Measurements from ENCODE around the gene ANO5.

ANO5 gene, protein sequence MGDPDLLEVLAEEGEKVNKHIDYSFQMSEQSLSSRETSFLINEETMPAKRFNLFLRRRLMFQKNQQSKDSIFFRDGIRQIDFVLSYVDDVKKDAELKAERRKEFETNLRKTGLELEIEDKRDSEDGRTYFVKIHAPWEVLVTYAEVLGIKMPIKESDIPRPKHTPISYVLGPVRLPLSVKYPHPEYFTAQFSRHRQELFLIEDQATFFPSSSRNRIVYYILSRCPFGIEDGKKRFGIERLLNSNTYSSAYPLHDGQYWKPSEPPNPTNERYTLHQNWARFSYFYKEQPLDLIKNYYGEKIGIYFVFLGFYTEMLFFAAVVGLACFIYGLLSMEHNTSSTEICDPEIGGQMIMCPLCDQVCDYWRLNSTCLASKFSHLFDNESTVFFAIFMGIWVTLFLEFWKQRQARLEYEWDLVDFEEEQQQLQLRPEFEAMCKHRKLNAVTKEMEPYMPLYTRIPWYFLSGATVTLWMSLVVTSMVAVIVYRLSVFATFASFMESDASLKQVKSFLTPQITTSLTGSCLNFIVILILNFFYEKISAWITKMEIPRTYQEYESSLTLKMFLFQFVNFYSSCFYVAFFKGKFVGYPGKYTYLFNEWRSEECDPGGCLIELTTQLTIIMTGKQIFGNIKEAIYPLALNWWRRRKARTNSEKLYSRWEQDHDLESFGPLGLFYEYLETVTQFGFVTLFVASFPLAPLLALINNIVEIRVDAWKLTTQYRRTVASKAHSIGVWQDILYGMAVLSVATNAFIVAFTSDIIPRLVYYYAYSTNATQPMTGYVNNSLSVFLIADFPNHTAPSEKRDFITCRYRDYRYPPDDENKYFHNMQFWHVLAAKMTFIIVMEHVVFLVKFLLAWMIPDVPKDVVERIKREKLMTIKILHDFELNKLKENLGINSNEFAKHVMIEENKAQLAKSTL
- total RNA-seq: 1.2 to 1.6 reads per million in 2 donors

DNA sequence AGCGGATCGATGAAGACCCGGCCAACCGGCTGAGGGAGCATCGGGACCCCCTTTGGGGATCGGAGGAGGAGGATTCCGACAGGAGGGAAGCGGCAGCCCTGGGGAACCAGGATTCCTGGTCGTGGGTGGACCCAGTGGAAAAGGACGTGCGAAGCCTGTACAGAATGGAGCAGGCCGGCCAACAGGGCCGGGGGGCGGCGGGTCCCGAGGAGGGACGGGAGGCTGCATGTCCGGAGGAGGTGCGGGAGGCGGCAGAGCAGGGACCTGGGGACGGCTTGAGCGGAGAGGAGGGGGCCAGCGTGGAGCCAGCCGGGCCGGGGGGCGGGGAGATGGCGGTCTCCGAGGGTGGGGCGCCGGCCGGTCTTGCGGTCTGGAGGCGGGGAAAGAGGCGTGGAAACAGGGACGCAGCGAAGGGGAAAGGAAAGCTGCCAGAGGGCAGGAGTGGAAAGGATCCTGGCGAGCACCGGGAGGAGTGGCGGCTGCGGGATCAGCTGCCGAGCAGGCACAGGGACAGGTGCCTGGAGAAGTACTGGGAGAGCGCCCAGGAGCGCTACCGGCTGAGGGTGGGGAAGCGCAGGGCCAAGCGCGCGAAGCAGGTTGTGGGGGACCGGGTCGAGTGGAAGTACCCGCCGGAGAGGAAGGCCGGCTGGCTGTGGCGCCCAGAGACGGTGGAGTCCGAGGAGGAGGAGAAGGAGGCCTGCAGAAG is at the start of gene ANO5:
Gene ANO5 (plus strand): TSS at position 444 of the 706 bp plus-strand sequence. CDS start 408 bp downstream, outside the sequence.
- DNase-seq: peak; percentile 10

DNA sequence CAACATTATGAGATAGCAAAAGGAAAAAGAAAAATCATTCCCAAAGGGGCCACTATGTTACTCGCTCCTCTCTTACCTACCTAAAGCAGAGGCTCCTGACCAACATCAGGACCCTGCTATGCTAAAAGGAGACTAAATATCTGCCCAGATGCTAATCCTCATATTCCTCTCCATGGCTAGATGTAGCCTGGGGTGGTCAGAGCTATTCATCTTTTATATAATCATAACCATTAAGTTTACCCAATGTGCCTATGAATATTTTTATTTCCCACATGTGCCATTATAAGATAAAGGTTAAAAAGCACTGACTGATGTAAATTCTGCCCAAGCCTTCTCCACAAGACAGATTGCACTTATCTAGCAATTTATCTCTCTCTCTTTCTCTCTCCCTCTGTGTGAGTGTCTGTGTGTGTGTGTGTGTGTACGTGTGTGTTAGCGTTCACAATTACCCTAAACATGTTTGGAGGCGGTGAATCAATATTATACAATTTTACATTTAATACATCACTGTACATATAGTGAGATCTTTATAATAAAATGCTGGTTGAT is 41.2 kb upstream of the ANO5 start:
- no peak for DNase-seq

DNA sequence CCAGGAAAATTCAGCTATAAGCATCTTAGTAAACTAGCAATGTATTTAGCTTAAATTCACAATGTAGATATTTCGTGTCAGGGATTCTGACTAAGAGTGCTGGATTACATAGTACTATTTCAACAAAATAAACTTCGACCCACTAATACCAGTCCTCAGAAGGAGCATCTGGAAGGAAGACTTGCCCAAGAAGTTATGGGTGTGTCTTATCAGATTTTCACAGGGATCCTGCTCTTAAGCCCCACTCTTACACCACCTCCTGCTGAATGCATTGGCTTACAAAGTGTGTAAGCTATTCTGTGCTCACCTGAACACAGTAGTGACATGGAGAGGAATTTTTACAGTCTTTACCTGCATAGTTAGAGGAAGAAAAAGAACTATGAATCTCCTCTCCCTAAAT is 35.4 kb upstream of the ANO5 start:
- DNase-seq: no peak

DNA sequence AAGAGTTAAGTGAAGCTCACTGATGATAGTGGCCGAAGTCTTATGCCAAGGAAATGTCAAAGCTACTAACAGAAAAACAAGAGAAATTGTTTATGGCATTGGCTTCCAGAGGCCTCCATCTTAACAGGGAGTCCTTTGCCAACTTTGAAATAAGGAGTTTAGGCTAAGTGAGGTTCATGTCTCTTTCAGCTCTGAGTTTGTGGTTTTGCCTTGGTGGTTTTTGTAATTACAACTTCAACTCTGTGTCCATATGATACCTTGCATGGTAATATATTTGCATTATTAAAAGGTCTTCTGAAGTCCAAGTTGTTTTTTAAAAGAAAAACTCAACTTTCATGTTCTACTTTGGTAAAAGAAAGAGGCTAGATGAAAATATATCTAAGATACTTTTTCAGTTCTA is 31.4 kb upstream of the ANO5 start:
- no peak for DNase-seq

DNA sequence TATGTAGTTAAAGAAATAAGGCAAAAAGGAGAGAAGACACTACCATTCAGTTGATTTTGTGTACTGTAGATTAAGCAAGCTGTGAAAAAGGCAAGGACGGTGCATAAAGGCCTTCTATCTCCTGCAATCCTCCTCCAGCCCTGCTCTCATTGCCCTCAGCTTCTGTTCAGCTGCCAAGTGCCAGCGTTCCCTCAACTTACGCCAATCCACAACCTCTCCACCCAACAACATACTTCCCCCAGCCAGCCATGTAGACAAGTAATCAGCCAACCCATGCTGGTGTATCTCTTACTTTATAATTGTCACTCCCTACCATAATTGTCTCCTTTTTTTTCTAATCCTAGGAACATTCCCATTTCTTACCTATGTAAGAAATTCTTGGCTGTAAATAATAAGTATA is 30.1 kb upstream of the ANO5 start:
- no peak for DNase-seq

DNA sequence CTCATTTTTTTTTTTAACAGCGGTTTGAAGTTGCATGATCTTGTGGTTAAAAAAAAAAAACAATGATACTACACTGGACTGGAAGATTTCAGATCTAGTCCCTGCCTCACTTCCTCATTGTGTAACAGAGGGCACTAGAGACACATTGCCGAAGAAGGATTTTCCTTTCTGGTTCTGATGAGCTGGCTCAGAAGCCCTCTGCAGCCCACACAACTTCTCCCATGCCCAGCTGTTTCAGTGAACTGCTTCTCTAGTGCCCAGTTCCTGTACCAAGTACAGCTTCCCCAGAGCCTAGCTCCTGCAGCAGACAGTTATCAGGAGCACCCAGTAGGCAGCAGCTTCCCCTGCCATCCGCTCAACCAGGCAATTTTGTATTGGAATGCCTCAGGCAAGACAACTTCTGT is 29.5 kb upstream of the ANO5 start:
- DNase-seq: no peak

DNA sequence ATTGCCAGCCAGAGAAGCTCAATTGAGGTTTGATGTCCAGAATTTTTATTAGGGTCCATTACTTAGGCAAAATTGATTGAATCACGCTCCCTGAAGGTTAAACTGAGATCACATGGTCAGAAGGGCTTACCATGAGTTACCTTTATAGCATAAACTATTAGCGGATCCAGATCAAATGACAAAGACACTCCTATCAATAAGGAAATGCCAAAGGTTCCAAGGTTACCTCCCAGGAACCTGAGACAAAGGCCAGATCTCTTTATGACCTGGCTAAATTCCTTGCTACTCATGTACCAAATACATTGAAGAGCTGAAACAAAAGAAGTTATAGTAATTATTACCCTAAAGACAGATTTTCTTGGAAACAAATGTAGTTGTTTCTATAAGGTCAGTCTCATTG is 27.8 kb upstream of the ANO5 start:
- no peak for DNase-seq

DNA sequence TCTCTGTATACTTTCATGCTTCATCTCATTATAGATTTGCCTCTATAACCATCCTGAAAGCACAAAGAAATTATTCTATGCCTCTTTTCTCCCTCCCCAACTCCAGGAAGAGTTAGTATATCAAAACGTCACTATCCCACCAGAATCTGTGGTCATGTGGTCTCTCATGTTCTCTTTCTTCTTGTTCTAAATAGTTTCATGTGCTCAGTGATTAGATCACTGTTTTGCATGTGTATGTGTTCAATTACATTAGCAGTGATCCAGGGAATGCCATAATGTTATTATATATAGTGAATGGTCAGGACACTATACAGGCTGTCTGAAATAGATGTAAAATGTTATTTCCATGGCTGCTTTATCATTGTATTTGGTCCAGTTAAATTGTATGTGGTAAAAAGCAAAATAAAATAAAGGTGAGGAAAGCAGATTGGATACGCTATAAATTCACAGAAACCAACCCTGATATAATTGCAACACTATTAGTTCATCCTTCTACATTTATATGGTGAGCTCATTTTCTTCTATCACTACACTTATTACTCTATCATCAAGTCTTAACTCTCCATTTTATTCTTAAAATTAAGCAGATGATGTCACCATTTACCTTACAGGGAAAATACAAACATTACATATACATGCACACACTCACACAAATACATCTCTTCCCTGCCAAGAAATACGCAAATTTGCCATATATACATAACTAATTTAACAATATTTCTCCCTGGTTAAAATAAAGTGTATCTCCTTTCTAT is 26.9 kb upstream of the ANO5 start:
- DNase-seq: no peak

DNA sequence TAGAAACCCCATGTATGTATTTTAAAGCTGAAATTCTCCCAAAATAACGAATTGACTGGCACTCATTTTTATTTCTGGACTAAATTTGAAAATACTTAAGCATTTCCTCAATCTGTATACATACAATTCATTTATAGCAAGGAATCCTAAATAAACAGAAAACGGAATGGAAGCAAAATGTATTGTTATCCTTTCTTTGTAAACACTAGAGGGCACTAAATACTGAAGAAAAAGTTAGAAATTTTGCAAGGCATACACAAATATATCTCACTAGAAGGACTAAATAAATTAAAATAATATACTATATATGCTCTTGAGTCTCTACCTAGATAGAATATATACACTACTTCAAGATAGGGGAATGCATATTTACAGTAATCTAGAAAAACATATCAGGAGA is 23.1 kb upstream of the ANO5 start:
- no peak for DNase-seq

DNA sequence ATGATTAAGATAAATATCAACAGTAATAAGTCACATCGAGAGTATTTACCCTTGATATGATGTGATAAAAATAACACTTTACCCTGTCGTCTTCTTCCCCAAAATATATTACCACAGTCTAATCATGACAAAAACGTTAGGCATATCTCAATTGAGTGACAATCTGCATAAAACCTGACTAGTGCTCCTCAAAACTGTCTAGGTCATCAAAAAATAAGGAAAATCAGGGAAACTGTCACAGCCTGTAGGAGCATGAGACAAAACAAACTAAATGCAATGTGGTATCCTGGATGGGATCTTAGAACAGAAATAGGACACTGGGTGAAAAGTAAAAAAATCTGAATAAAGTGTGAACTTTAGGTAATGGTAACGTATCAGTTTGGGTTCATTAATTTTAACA is 19.4 kb upstream of the ANO5 start:
- no peak for DNase-seq

DNA sequence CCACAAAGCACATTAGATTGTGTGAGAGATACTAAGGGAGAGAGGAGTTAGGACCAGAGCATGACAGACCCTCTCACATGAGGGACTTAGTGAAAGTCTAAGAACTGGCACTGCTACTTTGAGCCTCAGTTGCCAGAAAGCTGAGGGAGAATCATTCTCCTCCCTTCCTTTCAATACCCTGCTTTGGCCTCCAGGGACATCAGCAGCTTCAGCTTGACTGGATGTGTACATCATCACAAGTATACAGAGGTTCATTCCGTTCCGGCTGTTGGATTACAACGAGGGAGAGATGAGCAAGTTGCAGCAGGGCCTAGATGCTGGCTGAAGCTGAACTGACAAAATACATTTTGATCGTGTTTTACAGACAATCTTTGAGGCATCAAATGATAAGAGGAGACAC is 15.7 kb upstream of the ANO5 start:
- no peak for DNase-seq

DNA sequence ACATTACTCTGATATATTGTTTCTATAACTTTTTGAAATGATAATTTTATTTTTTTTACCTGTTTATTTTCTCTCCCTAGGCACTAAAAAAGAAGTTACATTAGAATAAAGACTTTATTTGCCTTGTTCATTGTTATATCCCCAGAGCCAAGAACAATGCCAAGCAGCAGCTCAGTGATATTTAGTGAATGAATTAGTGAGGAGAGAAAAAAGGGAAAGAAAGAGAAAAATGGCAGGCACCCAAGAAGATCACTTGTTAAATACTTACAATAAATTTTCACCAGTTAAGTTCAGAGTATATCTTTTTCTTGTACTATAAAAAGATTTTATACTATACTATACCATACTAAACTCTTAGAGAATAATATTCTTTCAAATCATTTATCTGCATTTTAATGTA is 13.3 kb upstream of the ANO5 start:
- no peak for DNase-seq

DNA sequence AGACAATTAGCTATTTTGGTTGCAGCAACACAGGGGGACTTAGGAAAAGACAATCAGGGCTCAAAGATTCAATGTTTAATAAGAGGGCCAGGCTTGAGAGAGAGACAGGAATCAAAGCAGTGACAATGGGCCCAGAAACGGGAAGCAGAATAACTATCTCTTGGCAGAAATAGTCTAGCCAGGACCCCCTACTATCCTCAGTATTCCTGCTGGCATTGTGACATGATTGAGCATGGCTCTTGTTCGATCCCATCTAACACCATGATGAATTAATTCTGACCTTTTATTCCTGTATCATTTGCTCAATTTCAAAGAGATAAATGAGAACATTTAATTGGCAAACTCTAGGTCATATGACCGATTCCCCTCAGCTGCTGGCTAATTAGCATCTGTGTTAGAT is 12.8 kb upstream of the ANO5 start:
- DNase-seq: no peak

DNA sequence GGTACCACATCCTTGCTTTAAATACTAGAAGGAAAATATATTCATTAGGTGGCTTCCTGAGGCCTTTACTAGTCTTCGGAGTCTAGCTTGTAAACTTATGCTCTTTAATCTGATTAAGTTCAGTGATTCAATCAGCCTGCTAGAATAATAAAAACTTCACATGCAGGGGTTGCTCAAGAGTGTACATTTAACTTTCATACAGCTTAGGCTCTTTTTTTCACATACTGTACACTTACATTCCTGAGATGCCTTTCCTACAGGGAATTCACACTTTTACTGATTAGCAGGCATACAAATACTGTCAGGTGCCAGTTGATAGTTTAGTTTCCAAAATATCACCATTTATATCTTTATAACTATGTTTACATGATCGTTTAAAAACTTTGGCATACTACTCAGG is 3.2 kb upstream of the ANO5 start:
- DNase-seq: no peak

DNA sequence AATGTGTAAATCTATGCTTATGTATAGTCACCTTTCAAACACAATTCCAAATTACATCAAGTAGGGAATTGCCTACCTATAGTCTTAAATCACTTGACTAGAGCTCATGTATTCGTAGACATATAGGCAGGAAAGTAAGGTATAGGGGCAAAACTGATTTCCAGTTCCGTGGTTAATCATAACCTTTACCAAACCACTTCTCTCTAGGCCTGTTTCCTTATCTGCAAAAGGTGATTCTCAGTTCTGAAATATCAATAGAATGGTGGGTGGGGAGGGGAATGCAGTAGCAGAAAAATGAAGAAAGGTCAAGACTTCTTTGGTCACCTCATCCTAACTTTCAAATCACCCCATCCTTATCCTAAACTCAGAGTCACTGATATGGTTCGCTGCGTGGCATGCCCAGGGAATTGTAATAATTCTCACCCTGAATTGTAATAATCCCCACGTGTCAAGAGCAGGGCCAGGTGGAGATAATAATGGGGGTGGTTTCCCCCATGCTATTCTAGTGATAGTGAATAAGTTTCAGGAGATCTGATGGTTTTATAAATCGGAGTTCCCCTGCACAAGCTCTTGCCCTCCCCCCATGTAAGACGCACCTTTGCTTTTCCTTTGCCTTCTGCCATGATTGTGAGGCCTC is 1.9 kb upstream of the ANO5 start:
- no peak for DNase-seq

DNA sequence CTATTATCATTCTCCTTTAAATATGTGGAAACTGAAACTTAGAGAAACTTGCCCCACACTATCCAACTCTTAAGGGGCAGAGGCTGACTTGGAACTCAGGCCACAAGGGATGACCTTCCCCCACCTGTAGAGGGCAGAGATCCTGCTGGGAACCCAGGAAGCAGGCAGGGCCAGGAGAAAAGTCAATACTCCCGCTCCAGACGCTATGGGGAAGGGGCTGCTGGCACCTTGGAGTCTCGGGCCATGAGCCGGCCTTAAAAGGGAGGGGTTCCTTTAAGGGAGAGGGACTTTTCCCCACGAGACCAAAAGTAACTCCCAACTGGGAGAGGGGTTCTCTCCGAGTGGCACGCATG is 620 bp upstream of the ANO5 start:
- DNase-seq: no peak

DNA sequence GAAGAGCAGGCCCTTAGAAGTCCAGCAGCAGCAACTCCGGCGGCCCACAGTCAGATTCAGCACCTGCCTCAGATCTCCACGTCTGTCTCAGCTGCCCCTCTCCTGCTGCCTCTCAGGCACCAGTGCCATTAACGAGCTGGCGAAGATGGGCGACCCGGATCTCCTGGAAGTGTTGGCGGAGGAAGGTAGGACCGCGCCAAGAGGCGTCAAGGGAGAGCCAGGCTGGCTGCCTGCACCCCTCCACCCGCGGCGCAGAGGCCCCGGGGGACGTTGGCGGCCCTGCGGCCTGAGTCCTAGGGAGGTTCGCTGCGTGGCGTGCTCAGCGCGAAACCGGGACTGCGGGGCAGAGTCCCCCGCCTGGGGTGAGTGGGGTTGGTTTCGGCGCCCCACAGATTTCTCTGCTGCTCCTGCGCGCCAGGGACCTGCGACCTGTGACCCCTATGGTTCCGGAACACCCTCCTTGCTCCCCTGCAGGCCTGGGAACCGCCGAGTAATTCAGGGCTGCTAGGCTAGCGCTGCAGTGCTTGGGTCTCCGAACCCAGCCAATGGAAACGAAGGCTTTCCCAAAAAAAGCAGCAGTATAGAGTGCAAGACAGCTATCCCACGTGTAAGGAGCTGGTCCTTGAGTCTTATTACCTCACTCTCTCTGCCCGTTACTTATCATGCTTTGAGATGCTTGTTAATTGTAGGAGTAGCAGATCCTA is 615 bp downstream of the ANO5 start:
- DNase-seq: no peak

DNA sequence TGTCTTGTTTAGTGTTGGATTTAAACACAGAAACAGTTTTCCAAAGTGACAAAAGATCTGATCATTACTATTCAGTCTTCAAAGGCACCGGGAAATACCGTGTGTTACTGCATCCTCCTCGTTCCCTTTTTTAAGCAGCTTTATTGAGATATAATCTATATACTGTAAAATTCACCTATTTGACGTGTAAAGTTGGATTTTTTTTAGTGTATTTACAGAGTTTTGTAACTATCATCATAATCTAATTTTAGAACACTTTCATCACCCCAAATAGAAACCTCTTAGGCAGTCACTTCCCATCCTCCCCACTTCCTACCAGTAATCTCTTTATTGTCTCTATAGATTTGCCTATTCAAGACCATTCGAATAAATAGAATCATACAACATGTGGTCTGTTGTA is 1.4 kb downstream of the ANO5 start:
- no peak for DNase-seq

DNA sequence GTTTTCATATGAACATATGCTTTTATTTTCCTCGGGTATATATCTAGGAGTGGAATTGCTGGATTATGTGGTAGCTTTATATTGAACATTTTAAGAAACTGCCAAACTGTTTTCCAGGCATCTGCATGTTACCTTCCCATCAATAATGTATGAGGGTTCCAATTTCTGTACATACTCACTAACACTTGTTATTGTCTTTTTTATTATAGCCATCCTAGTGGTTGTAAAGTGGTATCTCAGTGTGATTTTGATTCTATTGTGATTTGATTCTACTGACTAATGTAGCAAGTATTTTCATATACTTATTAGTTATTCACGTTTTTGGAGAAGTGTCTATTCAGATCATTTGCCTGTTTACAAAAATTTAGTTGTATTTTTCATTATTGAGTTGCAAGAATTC is 2.0 kb downstream of the ANO5 start:
- no peak for DNase-seq

DNA sequence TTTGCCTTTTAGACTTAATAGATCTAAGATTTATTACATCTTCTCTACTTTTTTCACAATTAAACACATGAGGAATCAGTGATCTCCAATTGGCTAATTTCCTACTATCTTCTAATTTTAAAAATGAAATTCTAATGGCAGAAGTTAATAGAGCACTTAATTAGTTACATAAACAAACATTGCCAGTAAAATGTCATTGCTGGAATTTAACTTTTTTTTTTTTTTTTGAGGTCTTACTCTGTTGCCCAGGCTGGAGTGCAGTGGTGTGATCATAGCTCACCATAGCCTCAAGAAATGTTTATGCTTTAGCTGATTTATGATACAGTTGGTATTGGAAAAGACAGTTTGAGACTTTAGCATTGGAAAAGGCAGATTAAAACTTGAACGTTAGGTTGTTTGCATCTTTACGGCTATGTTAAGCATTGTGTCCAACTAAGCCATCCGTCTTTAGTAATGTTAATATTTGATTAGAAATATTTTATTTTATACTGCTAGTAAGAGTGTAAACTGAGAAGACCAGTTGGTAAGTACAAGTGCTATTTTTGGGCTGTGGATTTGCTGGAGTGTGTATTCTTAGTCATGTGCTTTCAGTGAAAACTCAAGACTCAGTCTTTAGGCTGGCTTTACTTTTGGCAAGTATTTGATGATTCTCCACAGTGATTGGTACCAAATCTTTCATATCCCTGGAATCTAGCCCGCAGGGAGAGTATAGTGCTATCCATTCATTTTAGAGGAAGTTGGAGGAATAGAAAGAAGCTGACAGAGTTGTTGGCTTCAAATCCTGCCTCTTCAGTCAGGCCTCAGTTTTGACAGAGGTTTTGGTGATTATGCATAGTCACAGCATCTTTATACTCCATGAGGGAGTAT is 4.5 kb downstream of the ANO5 start:
- DNase-seq: no peak
